Measurements from ENCODE around the gene PLK5.
A peak's percentile ranks its signal among the peaks of the same experiment; 100 is the strongest.

PLK5 gene

DNA sequence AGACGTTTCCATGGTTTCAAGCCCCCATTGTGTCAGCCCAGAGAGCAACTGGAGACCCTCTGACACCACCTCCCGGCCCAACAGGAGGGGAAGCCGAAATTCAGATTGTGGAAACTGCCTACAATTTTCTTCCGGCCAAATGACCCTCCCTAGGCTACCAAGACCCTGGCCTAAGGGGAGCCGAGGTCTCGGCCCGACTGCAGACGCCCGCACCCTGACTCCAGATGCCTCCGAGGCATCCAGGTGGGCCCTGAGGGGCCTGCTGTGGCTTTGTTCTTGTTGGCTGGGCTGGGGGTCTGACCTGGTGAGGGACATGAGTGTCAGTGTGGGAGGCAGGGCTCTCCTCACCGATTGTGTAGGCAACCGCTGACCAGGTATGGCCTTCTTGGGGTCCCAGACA, 34.7 kb downstream of the PLK5 start:
- no peak for DNase-seq

GRCh38 chr19:1560286-1560882, 36.5 kb downstream of the PLK5 start:
- no peak for DNase-seq

DNA sequence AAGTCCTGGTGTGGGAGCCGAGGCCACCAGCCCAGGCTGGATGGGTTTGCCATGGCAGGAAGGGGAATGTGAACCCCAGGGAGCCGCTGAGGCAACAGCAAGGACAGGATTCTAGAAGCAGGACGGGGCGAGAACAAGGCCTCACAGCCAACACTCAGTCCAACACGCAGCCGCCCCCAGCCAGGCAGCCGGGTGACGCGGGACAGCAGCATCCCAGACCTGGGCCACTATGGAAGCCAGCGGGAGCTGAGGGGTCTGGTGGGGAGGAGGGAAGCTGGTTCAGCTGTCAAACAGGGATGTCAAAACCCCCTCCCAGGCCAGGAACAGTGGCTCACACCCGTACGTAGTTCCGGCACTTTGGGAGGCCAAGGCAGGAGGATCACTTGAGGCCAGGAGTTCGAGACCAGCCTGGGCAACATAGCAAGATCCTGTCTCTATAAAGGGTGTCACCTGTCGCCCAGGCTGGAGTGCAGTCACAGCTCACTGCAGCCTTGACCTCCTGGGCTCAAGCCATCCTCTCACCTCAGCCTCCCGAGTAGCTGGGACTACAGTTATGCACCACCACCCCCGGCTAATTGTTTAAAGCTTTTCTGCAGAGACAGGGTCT, 37.5 kb downstream of the PLK5 start:
- DNase-seq = no peak

DNA sequence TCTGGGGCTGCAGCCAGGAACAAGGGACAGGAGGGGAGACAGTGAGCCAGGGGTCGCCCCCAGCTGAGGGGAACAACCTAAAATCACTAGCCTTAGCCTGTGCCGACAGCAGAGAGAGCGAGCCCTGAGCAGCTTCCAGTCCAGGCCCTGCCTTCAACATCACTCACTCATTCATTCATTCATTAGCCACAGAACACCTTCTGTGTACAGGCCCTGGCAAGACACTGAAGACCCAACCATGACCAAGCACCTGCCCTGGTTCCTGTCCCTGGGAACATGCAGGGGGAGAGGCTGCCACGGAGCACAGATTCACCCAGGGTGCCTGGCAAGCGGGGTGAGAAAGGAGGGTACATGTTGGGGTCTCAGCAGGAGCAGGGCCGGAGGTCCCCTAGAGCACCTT, 39.4 kb downstream of the PLK5 start:
- DNase-seq = no peak

GRCh38 chr19:1566392-1567115, 42.7 kb downstream of the PLK5 start:
- DNase-seq = no peak

DNA sequence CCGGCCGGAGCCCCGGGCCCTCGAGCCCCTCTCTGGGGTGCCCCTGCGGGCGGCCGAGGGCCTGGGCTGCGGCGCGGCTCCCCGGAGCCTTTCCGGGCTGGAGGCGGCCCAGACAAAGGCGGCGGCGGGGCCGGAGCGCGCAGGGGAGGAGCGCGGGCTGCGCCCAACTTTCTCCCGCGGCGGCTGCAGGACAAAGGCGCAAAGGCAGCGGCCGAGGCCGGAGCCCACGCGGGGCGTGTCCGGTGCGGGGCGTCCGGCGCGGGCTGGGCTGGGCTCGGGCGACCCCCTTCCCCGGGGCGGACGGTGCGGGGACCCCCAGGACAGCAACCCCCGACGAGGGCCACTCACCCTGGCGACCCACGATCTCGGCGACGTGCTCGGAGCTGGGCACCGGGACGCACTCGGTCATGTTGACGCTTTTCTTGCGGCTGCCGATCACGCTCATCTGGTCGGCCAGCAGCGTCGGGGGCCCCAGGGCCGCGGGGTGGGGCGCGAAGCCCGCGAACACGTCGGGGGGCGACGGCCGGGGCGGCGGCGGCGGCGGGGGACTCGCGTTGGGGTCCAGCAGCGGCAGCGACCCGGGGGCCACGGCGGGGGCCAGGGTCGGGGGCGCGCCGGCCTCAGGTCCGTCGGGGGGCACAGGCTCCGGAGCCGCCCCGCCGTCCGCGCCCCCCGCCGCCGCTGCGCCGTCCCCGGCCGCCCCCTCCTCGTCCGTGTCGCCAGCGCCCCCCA, 43.4 kb downstream of the PLK5 start:
- DNase-seq = no peak

GRCh38 chr19:1567848-1568227, 44.0 kb downstream of the PLK5 start:
- DNase-seq = no peak

DNA sequence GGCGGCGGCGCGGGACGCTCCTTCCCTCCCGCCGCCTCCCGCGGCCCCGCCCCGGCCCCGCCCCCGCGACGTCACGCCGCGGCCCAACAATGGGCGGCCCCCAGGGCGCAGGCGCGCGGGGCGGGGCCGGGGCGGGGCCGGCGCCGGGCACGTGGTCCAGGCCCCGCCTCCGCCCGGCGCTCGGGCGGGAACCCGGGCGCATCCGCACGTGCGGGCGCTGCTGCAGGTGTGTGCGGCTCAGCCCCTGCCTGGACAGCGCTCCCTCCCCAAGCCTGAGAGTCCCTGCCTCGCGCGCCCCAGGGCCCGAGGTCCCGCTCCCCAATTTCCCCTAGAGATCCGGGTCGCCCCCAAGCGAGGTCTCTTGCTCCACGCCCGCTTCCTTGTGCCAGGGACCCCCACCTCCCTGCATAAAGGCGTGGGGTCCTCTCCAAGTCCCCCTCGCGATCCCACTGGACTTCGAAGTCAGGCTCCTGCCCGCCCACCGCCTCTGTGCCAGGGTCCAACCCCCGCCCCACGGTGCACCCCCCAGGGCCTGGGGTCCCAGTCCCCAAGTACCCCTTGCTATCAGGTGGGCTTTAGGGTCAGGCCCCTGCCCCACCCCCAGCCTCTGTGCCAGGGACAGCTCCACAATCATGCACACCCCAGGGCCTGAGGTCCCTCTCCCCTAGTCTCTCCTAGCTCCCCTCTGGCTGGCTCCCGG, 44.6 kb downstream of the PLK5 start, which contains the start of gene MEX3D:
Gene MEX3D (minus strand): TSS at position 6 of the 700 bp plus-strand sequence. CDS start 267 bp downstream, outside the sequence.
- peak; percentile 64 to 90 (median 77) for DNase-seq

DNA sequence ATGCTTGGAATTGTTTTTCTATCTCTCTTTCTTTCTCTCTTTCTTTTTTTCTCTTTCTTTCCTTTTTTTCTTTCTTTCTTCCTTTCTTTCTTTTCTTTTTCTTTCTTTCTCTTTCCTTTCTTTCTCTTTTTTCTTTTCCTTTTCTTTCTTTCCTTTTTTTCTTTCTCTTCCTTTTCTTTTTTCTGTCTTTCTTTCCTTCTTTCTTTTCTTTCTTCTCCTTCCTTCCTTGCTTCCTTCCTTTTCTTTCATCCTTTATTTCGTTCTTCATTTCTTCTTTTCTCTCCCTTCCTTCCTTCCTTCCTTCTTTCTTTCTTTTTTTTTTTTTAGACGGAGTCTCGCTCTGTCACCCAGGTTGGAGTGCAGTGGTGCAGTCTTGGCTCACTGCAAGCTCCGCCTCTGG, 46.1 kb downstream of the PLK5 start:
- DNase-seq = no peak

DNA sequence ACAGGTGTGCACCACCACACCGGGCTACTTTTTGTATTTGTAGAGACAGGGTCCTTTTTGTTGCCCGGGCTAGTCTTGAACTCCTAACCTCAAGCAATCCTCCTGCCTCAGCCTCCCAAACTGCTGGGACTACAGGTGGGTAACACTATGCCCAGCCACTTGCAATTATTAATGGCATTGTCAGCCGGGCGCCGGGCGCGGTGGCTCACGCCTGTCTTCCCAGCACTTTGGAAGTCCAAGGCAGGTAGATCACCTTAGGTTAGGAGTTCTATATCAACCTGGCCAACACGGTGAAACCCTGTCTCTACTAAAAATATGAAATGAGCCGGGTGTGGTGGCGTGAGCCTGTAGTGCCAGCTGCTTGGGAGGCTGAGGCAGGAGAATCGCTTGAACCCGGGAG, 47.0 kb downstream of the PLK5 start:
- DNase-seq = no peak

DNA sequence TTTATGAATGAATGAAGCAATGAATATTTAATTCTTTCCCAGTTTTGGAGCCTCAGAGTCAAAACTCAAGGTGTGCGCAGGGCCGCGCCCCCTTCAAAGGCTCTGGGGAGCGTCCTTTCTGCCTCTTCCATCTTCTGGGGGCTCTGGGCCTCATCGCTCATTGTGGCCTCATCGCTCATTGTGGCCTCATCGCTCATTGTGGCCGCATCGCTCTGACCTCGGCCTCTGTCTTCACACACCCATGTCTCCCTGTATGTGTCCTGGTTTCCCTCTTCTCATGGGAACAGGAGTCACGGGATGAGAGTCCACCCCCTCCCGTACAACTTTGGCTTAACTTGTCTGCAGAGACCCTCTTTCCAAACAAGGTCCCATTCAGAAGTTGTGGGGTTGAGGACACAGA, 47.5 kb downstream of the PLK5 start:
- no peak for DNase-seq

GRCh38 chr19:1572795-1573194, 48.9 kb downstream of the PLK5 start:
- no peak for DNase-seq

DNA sequence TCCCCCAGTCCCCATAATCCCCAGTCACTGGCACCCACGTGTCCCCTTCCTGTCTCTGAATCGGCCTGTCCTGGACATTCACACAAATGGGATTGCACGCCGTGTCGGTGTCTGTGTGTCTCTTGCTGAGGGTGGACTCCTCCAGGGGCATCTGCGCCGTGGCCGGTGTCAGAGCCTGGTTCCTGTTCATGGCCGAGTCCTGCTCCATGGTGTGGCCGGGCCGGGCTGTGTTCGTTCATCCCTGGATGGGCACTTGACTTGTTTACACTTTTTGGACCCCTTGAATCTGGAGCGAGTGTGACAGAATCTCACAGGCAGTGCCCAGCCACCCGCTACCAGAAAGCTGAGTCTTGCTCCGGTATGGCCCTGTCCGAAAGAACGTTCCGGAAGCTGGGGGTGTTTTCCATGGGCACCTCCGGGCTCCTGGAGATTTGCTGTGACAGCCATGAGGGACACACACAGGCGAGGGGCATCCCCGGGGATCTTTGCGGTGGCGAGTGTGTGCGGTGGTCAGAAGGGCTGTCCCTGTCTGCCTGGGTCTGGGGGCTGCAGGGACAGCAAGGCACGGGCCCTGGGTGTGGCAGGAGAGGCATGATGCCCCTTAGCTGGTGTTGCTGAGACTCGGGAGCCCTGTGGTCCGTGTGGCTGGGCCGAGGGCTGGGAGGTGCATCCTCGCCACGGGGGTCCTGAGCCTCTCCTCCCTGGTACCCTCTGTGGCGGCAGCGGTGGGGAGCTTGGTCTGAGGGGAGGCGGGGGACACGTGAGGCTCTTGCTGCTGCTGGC, 50.7 kb downstream of the PLK5 start:
- no peak for DNase-seq

- DNase-seq = no peak
Observed at GRCh38 chr19:1575323-1576241, 51.7 kb downstream of the PLK5 start.

- no peak for DNase-seq
Observed at GRCh38 chr19:1576242-1577089, 52.6 kb downstream of the PLK5 start.

DNA sequence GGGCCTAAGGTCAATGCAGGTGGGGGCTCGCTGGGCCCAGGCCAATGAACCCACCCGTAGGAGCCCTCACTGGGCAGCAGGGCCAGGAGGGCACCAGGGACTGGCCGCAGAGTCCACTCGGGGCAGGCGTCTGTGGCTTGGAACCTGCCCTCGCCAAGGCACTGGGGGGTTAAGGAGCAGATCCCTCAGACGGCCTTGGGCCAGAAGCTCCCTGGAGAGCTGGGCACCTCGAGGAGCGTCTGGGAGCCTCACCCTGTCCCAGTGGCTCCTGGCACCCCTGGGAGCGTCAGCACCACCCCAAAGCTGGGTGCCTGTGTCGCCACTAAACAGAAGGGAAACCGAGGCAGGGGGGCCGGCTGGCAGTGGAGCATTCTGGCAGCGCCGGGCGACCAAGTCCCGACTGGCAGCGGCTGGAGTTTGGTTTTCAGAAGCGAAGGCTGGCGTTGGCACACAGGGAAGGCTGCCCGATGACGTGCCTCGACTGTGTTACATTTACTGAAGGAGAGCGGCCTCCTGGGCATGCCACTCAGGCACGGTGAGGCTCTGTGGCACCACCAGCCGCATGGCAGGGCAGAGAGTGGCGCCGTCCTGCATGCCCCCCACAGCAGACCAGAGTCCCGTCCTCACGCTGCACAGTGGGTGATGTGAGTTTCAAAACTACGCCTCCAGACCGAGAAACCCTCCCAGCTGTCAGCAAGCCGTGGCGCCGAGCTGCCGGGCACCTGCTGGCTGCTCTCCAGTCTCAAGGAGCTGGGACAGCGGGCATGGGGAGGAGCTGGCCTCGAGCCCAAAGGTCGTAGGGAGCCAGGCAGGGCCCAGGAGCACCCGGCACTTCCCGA, 53.4 kb downstream of the PLK5 start:
- no peak for DNase-seq

- DNase-seq = no peak
Observed at GRCh38 chr19:1577929-1578618, 54.2 kb downstream of the PLK5 start.

GRCh38 chr19:1579222-1579621, 55.3 kb downstream of the PLK5 start:
- DNase-seq = no peak

All from T-helper 1 cell (primary cell).